Natural killer cell treated with Interleukin-12 subunit alpha and Interleukin-12 subunit beta and Interleukin-15 and Interleukin-18, amount 100 ng/mL, for 72 hours (primary cell): Measurements from ENCODE around the gene MINAR2. TPM values are rescaled to one million over a fixed set of nuclear protein-coding genes. Genes with fewer than 3 reads are reported as not detected.
A peak's percentile ranks its signal among the peaks of the same experiment; 100 is the strongest.

ENCODE experiments used
- ATAC-seq, 2 donors: fragments of 150-1000 bp; cut with Tn5 transposase in 1 of 2; sonication (Bioruptor Pico), chemical (Tn5 transposase) in 1 of 2; 2 replicates each; pipeline ENCODE4 v1.10.0; 2021
- DNase-seq: peaks from one replicate; pipeline ENCODE4 v3.0.0; 2022; ENCODE audit warnings: low spot score
- H3K27ac Mint-ChIP-seq, 2 donors: 1 replicate in 1 of 2; 2 replicates in 1 of 2; pipeline ENCODE4 v1.8.0; 2022; ENCODE audit warnings: mixed read lengths in 2 of 2, mild to moderate bottlenecking in 1 of 2, moderate library complexity in 1 of 2
- H3K27me3 Mint-ChIP-seq, 2 donors: 1 replicate in 1 of 2; 2 replicates in 1 of 2; pipeline ENCODE4 v1.8.0; 2022; ENCODE audit warnings: mixed read lengths in 2 of 2
- H3K36me3 Mint-ChIP-seq: one replicate; pipeline ENCODE4 v1.8.0; 2022; ENCODE audit warnings: mixed read lengths
- H3K4me1 Mint-ChIP-seq, 2 donors: 1 replicate in 1 of 2; 2 replicates in 1 of 2; pipeline ENCODE4 v1.8.0; 2022; ENCODE audit warnings: low read depth in 2 of 2, mixed read lengths in 2 of 2, mild to moderate bottlenecking in 1 of 2
- H3K4me3 Mint-ChIP-seq: one replicate; pipeline ENCODE4 v1.8.0; 2022; ENCODE audit warnings: mixed read lengths
- H3K9me3 Mint-ChIP-seq: 2 replicates; pipeline ENCODE4 v1.8.0; 2022; ENCODE audit warnings: mixed read lengths
- total RNA-seq, 2 donors: library from RNA; stranded (reverse); gene quantifications; one replicate each; pipeline ENCODE4 v1.2.3, GENCODE V29; 2022

The MINAR2 gene
- total RNA-seq, 2 donors from 2014 or later: not detected

DNA sequence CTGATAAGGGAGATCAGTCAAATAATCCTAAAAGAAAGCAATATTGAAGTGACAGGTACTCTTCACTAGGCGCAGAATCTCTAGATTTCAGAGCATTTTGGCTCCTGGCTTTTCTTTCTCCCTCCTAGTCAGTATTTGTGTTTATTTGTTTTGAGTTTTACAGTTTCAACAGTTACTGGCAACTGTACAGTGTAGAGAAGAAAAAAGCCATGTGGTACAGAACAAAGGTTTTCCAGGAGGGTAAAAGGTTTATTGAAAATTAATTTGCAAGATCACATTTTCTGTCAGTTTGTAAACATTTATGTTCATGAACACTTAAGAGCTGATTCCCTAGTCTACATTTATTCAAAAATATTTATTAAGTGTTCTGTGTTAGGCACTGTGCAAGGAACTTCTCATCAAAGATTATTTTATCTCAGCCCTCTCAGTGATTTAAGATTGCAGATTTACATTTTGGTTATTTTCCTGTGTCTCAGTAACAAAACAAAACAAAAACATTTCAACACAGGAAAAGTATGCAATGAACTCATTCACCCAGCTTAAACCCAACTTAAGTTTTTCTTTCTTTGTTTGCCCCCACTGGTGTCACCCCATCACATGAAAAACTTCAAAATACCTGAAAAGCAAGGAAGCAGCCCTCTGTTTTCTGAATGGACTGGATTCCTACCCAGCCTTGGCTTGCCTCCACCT lies 12.9 kb downstream of the MINAR2 start:
- Mint-ChIP-seq H3K9me3 (no peaks in the 10 kb centered on the region), H3K4me3 (no peak overlapping the region), H3K27ac (no peak overlapping the region), H3K27me3 (peaks cover 0 to 3% of the 10 kb centered on the region in 2 donors), H3K4me1 (no peaks in the 10 kb centered on the region), H3K36me3 (no peaks in the 10 kb centered on the region)
- DNase-seq (no peak), ATAC-seq (no peak)

DNA sequence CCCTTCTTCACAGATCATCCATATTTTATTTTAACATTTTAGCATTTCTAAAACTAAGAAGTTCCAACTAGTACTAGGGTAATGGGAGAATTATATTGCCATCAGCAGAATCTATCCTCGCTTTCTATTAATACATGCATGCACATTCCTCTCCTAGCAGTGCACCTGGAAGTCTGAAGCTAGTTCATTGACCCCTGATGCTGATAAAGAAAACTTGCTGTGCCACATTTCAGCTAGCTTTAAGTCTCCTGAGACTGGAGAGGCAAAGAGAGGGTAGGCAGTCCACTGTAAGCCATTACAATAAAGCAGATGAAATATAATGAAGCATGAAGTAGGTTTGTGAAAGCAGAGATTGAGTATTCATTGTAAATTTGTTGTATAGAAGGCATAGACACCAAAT lies 15.8 kb downstream of the MINAR2 start:
- H3K4me3 Mint-ChIP-seq: no peak overlapping the region
- no peaks in the 10 kb centered on the region for H3K4me1 Mint-ChIP-seq
- H3K36me3 Mint-ChIP-seq: no peaks in the 10 kb centered on the region
- no peak overlapping the region for H3K27ac Mint-ChIP-seq
- H3K27me3 Mint-ChIP-seq: no peaks in the 10 kb centered on the region
- H3K9me3 Mint-ChIP-seq: no peaks in the 10 kb centered on the region
- ATAC-seq (no peak), DNase-seq (no peak)

DNA sequence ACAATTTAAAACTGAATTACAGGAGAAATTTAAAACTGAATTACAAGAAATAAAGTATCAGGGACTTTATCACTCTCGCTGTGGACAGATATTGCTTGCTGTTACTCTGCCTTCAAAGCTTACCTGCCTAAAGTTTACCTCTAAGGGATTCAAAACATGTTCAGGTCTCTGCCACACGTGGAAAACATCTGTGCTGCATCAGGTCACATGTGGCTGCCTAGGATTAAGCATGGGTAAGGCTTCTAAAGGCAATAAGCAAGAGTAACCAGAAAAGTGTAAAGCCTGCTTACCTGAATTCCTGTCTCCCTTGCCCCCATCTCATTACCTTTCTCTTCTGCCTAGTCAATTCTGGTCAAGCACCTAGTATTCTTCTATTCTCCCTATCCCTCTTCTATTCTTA lies 18.9 kb downstream of the MINAR2 start:
- DNase-seq (no peak), ATAC-seq (no peak)
- Mint-ChIP-seq H3K36me3 (no peaks in the 10 kb centered on the region), H3K4me3 (no peak overlapping the region), H3K4me1 (no peaks in the 10 kb centered on the region), H3K27me3 (no peaks in the 10 kb centered on the region), H3K27ac (no peak overlapping the region), H3K9me3 (no peaks in the 10 kb centered on the region)

DNA sequence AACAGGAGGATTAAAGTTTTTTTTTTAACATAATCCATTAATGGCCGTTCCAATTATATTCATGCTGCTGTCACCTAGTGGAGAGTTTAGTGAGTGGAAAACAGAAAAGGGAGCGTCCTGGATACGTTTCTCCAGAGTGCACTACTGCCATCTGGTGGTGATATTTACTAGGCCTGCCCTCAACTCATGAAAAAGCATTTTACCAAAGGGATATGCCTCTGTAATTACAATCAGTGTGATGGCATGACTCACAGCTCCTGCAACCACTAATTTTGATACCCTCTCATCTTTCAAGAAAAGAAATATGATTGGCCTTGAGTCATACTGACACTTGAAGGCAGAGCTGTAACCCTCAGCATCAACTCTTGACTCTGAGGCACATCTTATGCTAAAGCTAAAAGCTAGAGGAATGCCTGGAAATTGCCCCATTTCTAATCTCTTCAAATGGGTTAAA lies 20.1 kb downstream of the MINAR2 start:
- Mint-ChIP-seq H3K4me3 (no peak overlapping the region), H3K4me1 (no peaks in the 10 kb centered on the region), H3K27me3 (no peaks in the 10 kb centered on the region), H3K36me3 (no peaks in the 10 kb centered on the region), H3K9me3 (no peaks in the 10 kb centered on the region), H3K27ac (no peak overlapping the region)
- ATAC-seq (peak; percentile 76 to 91), DNase-seq (peak; percentile 61)

DNA sequence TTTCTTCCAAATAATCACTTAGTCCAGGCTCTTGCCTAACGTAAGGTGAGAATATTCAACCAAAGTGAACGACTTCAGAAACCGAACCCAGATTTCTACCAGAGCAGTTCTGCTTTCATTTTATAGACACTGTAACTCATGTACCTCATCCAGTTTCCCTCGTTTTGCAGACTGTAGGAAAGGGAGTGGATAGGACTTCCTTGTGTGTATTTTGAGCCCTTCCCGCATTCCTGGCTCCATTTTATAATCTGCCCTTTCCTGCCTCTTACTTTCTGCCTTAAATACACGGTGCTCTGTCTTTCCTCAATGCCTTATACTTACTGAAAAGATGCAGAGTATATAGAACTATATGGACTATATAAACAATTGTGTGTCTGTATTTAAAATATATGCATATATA lies 20.8 kb downstream of the MINAR2 start:
- no peak overlapping the region for H3K27ac Mint-ChIP-seq
- H3K36me3 Mint-ChIP-seq: no peaks in the 10 kb centered on the region
- DNase-seq (no peak), ATAC-seq (no peak)
- no peaks in the 10 kb centered on the region for H3K27me3 Mint-ChIP-seq
- H3K9me3 Mint-ChIP-seq: no peaks in the 10 kb centered on the region
- no peaks in the 10 kb centered on the region for H3K4me1 Mint-ChIP-seq
- H3K4me3 Mint-ChIP-seq: no peak overlapping the region

DNA sequence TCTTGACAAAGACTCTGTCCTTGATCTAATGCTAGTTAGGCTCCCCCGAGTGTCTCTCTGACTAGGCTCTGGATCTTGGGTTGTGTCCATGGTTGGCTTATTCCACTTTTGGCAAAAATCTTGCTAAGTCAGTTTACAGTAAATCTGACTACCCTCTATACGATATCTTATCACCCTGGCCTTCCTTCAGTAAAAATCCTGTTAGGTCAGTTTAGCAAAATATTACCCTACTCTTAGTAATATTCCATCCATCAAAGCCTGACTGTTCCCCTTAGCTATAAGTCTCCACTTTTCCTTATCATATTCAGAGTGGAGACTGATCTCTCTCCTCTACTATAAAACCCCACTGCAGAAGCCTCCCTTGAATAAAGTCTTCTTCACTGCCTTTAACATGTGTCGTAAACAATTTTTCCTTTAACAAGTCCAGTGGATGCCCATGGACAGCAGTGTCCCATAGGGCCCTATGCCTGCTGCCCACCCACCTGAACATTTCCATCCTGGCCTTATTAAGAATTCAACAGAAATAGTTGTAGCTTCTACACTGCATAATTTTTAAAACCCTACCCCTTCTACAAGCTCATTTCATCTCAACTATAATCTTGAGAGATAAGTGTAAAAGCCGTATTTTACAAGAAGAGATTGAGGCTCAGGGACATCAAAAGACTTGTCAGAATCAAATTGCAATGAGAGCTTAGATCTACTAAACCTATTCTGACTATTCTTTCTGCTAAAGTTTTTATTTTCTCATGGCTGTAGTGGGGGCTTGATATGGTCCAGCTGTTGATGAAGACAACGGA lies 22.3 kb downstream of the MINAR2 start:
- no peaks in the 10 kb centered on the region for H3K4me1 Mint-ChIP-seq
- no peak overlapping the region for H3K4me3 Mint-ChIP-seq
- no peak overlapping the region for H3K27ac Mint-ChIP-seq
- no peaks in the 10 kb centered on the region for H3K27me3 Mint-ChIP-seq
- DNase-seq (no peak), ATAC-seq (no peak)
- H3K36me3 Mint-ChIP-seq: no peaks in the 10 kb centered on the region
- no peaks in the 10 kb centered on the region for H3K9me3 Mint-ChIP-seq

DNA sequence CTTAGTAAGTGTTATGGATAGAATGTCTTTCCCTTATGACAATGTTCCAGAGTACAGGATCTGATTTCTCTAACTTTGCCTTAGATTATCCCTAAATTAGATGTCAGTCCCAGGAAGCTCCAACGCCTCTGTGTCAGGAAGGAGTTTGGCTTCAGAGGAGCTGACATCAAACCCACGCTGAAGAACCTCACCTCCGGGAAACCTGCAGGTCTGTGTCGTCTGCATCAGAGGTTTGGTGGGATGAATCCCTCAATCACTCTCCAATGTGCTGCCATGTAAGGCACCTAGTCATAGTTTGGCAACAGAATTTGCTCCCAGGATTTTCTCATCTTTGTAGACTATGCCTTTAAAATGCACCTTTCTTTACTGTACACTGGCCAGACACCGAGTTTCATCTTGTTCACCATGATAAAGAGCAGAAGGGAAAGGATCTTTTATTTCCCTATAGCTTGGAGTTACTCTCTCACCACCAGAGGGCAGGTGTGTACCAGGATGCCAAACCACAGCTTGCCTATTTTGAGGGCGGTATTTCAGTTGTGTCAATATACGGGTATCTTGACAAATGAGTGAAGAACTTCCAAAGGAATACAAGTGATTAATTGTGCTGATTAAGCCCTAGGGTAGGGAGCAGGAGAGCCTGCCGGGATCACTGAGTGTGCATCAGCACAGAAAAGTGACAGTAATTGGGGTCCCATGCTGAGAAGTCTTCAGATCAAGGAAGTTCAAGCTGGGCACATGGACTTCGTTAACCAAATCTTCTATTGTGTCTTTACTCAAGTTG lies 23.4 kb downstream of the MINAR2 start:
- H3K27ac Mint-ChIP-seq: no peak overlapping the region
- no peaks in the 10 kb centered on the region for H3K27me3 Mint-ChIP-seq
- ATAC-seq (no peak), DNase-seq (no peak)
- H3K36me3 Mint-ChIP-seq: no peaks in the 10 kb centered on the region
- H3K9me3 Mint-ChIP-seq: no peaks in the 10 kb centered on the region
- no peaks in the 10 kb centered on the region for H3K4me1 Mint-ChIP-seq
- no peak overlapping the region for H3K4me3 Mint-ChIP-seq

DNA sequence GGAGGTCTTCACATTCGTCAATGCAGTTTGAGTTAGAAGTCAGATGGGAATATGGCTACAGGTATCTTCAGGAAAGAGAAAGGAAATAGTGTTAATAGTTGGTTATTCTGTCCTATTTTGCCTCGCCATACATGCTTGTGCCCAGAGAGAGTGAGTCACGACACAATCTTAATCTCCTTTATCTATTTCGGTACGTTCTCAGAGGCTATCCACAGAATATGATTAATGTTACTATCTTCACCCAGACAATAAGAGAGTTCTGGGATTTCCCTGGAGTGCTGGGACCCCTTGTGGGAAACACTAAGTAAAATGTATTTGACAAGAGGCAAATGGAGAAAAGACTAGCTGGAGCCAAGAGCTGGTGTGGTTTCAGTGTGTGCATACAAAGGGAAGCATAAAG lies 25.5 kb downstream of the MINAR2 start:
- no peak overlapping the region for H3K4me3 Mint-ChIP-seq
- DNase-seq (no peak), ATAC-seq (no peak)

DNA sequence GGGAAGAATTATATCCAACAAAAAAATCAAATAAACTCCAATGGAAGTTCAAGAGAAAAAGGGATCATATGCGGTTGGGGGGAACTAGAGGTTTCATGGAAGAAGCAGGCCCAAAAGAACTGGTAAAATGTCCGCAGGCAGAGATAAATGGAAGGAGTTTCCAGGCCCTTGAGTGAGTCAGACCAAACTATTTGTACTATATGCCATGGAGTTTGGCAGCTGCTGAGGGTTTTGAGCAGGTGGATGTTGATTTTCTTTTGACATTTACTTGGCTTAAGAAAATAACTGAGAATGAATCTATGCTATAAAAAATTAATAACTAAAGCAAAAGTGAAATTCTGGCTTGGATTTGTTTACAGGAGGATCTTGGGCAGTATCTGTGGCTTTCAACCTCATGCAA lies 33.7 kb downstream of the MINAR2 start:
- no peak overlapping the region for H3K27ac Mint-ChIP-seq
- no peaks in the 10 kb centered on the region for H3K27me3 Mint-ChIP-seq
- DNase-seq (no peak), ATAC-seq (no peak)
- no peaks in the 10 kb centered on the region for H3K36me3 Mint-ChIP-seq
- peaks cover 3% of the 10 kb centered on the region for H3K9me3 Mint-ChIP-seq
- no peak overlapping the region for H3K4me3 Mint-ChIP-seq
- H3K4me1 Mint-ChIP-seq: no peaks in the 10 kb centered on the region

More for the DNA sequence above, 25.5 kb downstream of the MINAR2 start:
- Mint-ChIP-seq H3K27me3 (no peaks in the 10 kb centered on the region), H3K36me3 (no peaks in the 10 kb centered on the region), H3K27ac (no peak overlapping the region), H3K9me3 (no peaks in the 10 kb centered on the region), H3K4me1 (no peaks in the 10 kb centered on the region)

DNA sequence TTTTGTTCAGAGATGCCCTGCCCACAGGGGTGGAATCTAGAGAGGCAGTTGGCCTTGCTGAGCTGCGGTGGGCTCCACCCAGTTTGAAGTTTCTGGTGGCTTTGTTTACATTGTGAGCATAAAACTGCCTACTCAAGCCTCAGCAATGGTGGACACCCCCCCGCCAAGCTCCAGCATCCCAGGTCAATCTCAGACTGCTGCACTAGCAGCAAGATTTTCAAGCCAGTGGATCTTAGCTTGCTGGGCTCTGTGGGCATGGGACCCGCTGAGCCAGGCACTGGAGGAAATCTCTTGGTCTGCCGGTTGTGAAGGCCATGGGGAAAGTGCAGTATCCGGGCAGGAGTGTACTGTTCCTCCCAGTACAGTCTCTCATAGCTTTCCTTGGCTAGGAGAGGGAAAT lies 55.5 kb downstream of the MINAR2 start:
- DNase-seq: no peak
- Mint-ChIP-seq H3K4me1 (no peaks in the 10 kb centered on the region), H3K27me3 (no peaks in the 10 kb centered on the region), H3K36me3 (peaks cover 18% of the 10 kb centered on the region), H3K4me3 (no peak overlapping the region), H3K9me3 (peaks cover 21% of the 10 kb centered on the region), H3K27ac (no peak overlapping the region)
- no peak for ATAC-seq

DNA sequence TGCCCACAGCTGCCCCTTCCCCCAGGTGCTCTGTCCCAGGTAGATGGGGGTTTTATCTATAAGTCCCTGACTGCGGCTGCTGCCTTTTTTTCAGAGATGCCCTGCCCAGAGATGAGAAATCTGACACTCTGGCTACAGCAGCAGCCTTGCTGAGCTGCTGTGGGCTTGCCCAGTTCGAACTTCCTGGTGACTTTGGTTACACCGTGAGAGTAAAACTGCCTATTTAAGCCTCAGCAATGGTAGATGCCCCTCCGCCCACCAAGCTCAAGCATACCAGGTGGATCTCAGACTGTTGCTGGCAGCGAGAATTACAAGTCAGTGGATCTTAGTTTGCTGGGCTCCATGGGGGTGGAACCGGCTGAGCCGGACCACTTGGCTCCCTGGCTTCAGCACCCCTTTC lies 56.8 kb downstream of the MINAR2 start:
- H3K27ac Mint-ChIP-seq: no peak overlapping the region
- ATAC-seq (no peak), DNase-seq (no peak)
- H3K27me3 Mint-ChIP-seq: no peaks in the 10 kb centered on the region
- H3K4me3 Mint-ChIP-seq: no peak overlapping the region
- no peaks in the 10 kb centered on the region for H3K4me1 Mint-ChIP-seq
- H3K36me3 Mint-ChIP-seq: peaks cover 11% of the 10 kb centered on the region
- peaks cover 20% of the 10 kb centered on the region for H3K9me3 Mint-ChIP-seq

DNA sequence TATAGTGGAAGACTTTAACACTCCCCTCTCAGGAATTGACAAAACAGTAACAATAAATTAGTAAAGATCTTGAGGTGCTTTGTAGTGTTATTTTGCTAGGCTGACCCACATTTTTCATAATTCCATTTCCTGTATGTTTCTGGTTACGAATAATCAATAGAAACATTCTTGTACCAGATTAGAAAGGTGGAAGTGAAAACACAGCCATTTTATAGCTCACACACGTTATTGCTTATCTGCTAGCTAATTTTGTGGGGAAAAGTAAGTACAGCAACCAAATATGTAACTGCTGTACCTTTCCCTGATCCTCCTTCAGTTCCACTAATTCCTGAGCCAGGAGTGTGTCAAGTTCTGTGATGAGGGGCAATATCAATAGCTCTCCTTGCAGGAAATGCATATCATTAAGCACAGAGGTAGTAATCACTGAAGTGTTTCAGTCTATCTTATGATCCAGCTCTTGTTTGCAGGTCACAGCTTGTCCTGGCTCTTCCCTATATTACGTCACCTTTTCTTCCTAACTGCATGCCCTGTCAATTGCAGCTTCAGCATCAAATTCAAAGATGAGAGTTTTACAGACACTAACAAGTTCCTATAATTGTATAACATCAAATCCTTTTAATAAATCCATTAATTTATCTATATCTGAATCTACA lies 59.4 kb downstream of the MINAR2 start:
- Mint-ChIP-seq H3K36me3 (peaks cover 7% of the 10 kb centered on the region), H3K27me3 (no peaks in the 10 kb centered on the region), H3K4me3 (no peak overlapping the region), H3K9me3 (peaks cover 12% of the 10 kb centered on the region), H3K4me1 (no peaks in the 10 kb centered on the region), H3K27ac (no peak overlapping the region)
- DNase-seq (no peak), ATAC-seq (no peak)
